Measurements from ENCODE around the gene OVOL1.

- TF ChIP-seq POLR2A (IDR thresholded peaks at IDR 0.05): no peak
- no peak for TF ChIP-seq CTCF (IDR thresholded peaks at IDR 0.05)
Observed at GRCh38 chr11:65810046-65810868, 23.4 kb downstream of the OVOL1 start.

All from heart left ventricle (tissue), 13 donors.